ENCODE results near the gene NFU1.

NFU1 gene

GRCh38 chr2:69436938-69437750 lies at the start of gene NFU1:
TSS of gene NFU1 (minus strand) at chr2:69437435. CDS start at chr2:69437422, 13 bp downstream.
- peaks cover 17% of the 10 kb centered on the region for H3K4me1 Mint-ChIP-seq (ENCODE audit: low read depth)
- H3K4me3 Mint-ChIP-seq = peak within 1 kb of the TSS; percentile 86
- peaks cover 8% of the 10 kb centered on the region for H3K9me3 Mint-ChIP-seq
- peaks cover 3% of the 10 kb centered on the region for H3K36me3 Mint-ChIP-seq (ENCODE audit: low read depth)
- H3K27ac Mint-ChIP-seq = peak within 1 kb of the TSS; percentile 91
- H3K27me3 Mint-ChIP-seq (ENCODE audit: low read depth) = no peaks in the 10 kb centered on the region

GRCh38 chr2:69483696-69484095 lies 46.5 kb upstream of the NFU1 start:
- no peaks in the 10 kb centered on the region for H3K9me3 Mint-ChIP-seq
- peaks cover 8% of the 10 kb centered on the region for H3K4me1 Mint-ChIP-seq (ENCODE audit: low read depth)
- peaks cover 39% of the 10 kb centered on the region for H3K36me3 Mint-ChIP-seq (ENCODE audit: low read depth)
- H3K27ac Mint-ChIP-seq = no peak overlapping the region
- no peak overlapping the region for H3K4me3 Mint-ChIP-seq
- no peaks in the 10 kb centered on the region for H3K27me3 Mint-ChIP-seq (ENCODE audit: low read depth)

GRCh38 chr2:69483024-69483423 lies 45.8 kb upstream of the NFU1 start:
- Mint-ChIP-seq H3K36me3 (ENCODE audit: low read depth) (peaks cover 34% of the 10 kb centered on the region), H3K9me3 (no peaks in the 10 kb centered on the region), H3K4me3 (no peak overlapping the region), H3K4me1 (ENCODE audit: low read depth) (peaks cover 8% of the 10 kb centered on the region), H3K27me3 (ENCODE audit: low read depth) (no peaks in the 10 kb centered on the region), H3K27ac (no peak overlapping the region)

- no peaks in the 10 kb centered on the region for H3K9me3 Mint-ChIP-seq
- no peaks in the 10 kb centered on the region for H3K27me3 Mint-ChIP-seq (ENCODE audit: low read depth)
- no peak overlapping the region for H3K4me3 Mint-ChIP-seq
- H3K36me3 Mint-ChIP-seq (ENCODE audit: low read depth) = peaks cover 34% of the 10 kb centered on the region
- H3K27ac Mint-ChIP-seq = no peak overlapping the region
- H3K4me1 Mint-ChIP-seq (ENCODE audit: low read depth) = peaks cover 13% of the 10 kb centered on the region
Measured at GRCh38 chr2:69482471-69482870, 45.2 kb upstream of the NFU1 start.

- Mint-ChIP-seq H3K4me1 (ENCODE audit: low read depth) (peaks cover 22% of the 10 kb centered on the region), H3K4me3 (no peak overlapping the region), H3K27ac (no peak overlapping the region), H3K36me3 (ENCODE audit: low read depth) (peaks cover 32% of the 10 kb centered on the region), H3K9me3 (no peaks in the 10 kb centered on the region), H3K27me3 (ENCODE audit: low read depth) (no peaks in the 10 kb centered on the region)
Measured at GRCh38 chr2:69481421-69481820, 44.2 kb upstream of the NFU1 start.

- no peaks in the 10 kb centered on the region for H3K27me3 Mint-ChIP-seq (ENCODE audit: low read depth)
- H3K4me3 Mint-ChIP-seq = no peak overlapping the region
- H3K9me3 Mint-ChIP-seq = no peaks in the 10 kb centered on the region
- peaks cover 33% of the 10 kb centered on the region for H3K36me3 Mint-ChIP-seq (ENCODE audit: low read depth)
- H3K4me1 Mint-ChIP-seq (ENCODE audit: low read depth) = peaks cover 26% of the 10 kb centered on the region
- H3K27ac Mint-ChIP-seq = peak overlapping the region; percentile 12
Measured at GRCh38 chr2:69477627-69478026, 40.4 kb upstream of the NFU1 start.

- H3K27me3 Mint-ChIP-seq (ENCODE audit: low read depth) = no peaks in the 10 kb centered on the region
- no peak overlapping the region for H3K27ac Mint-ChIP-seq
- peaks cover 31% of the 10 kb centered on the region for H3K36me3 Mint-ChIP-seq (ENCODE audit: low read depth)
- no peaks in the 10 kb centered on the region for H3K9me3 Mint-ChIP-seq
- H3K4me1 Mint-ChIP-seq (ENCODE audit: low read depth) = peaks cover 26% of the 10 kb centered on the region
- H3K4me3 Mint-ChIP-seq = no peak overlapping the region
Measured at GRCh38 chr2:69474688-69475087, 37.5 kb upstream of the NFU1 start.

GRCh38 chr2:69471793-69472192 lies 34.6 kb upstream of the NFU1 start:
- Mint-ChIP-seq H3K36me3 (ENCODE audit: low read depth) (peaks cover 22% of the 10 kb centered on the region), H3K27ac (no peak overlapping the region), H3K4me1 (ENCODE audit: low read depth) (peaks cover 14% of the 10 kb centered on the region), H3K9me3 (no peaks in the 10 kb centered on the region), H3K4me3 (no peak overlapping the region), H3K27me3 (ENCODE audit: low read depth) (no peaks in the 10 kb centered on the region)

GRCh38 chr2:69470911-69471310 lies 33.7 kb upstream of the NFU1 start:
- Mint-ChIP-seq H3K4me1 (ENCODE audit: low read depth) (peaks cover 9% of the 10 kb centered on the region), H3K27me3 (ENCODE audit: low read depth) (no peaks in the 10 kb centered on the region), H3K9me3 (no peaks in the 10 kb centered on the region), H3K4me3 (no peak overlapping the region), H3K27ac (no peak overlapping the region), H3K36me3 (ENCODE audit: low read depth) (peaks cover 25% of the 10 kb centered on the region)

GRCh38 chr2:69469784-69470183 lies 32.5 kb upstream of the NFU1 start:
- peaks cover 28% of the 10 kb centered on the region for H3K36me3 Mint-ChIP-seq (ENCODE audit: low read depth)
- H3K9me3 Mint-ChIP-seq = no peaks in the 10 kb centered on the region

GRCh38 chr2:69469375-69469774 lies 32.1 kb upstream of the NFU1 start:
- H3K27ac Mint-ChIP-seq = no peak overlapping the region
- H3K27me3 Mint-ChIP-seq (ENCODE audit: low read depth) = no peaks in the 10 kb centered on the region
- H3K9me3 Mint-ChIP-seq = no peaks in the 10 kb centered on the region
- H3K4me1 Mint-ChIP-seq (ENCODE audit: low read depth) = peaks cover 2% of the 10 kb centered on the region
- H3K36me3 Mint-ChIP-seq (ENCODE audit: low read depth) = peaks cover 28% of the 10 kb centered on the region
- H3K4me3 Mint-ChIP-seq = no peak overlapping the region

More at GRCh38 chr2:69469784-69470183, 32.5 kb upstream of the NFU1 start:
- no peak overlapping the region for H3K4me3 Mint-ChIP-seq
- peaks cover 2% of the 10 kb centered on the region for H3K4me1 Mint-ChIP-seq (ENCODE audit: low read depth)
- H3K27me3 Mint-ChIP-seq (ENCODE audit: low read depth) = no peaks in the 10 kb centered on the region
- H3K27ac Mint-ChIP-seq = no peak overlapping the region

GRCh38 chr2:69466728-69467127 lies 29.5 kb upstream of the NFU1 start:
- Mint-ChIP-seq H3K27me3 (ENCODE audit: low read depth) (no peaks in the 10 kb centered on the region), H3K27ac (no peak overlapping the region), H3K36me3 (ENCODE audit: low read depth) (peaks cover 31% of the 10 kb centered on the region), H3K4me1 (ENCODE audit: low read depth) (peaks cover 2% of the 10 kb centered on the region), H3K9me3 (no peaks in the 10 kb centered on the region), H3K4me3 (no peak overlapping the region)

- H3K27me3 Mint-ChIP-seq (ENCODE audit: low read depth) = no peaks in the 10 kb centered on the region
- peaks cover 29% of the 10 kb centered on the region for H3K36me3 Mint-ChIP-seq (ENCODE audit: low read depth)
- peaks cover 2% of the 10 kb centered on the region for H3K4me1 Mint-ChIP-seq (ENCODE audit: low read depth)
- H3K27ac Mint-ChIP-seq = no peak overlapping the region
- H3K9me3 Mint-ChIP-seq = no peaks in the 10 kb centered on the region
- no peak overlapping the region for H3K4me3 Mint-ChIP-seq
Measured at GRCh38 chr2:69465513-69466456, 28.6 kb upstream of the NFU1 start.

GRCh38 chr2:69464575-69464974 lies 27.3 kb upstream of the NFU1 start:
- H3K36me3 Mint-ChIP-seq (ENCODE audit: low read depth) = peaks cover 26% of the 10 kb centered on the region
- H3K27me3 Mint-ChIP-seq (ENCODE audit: low read depth) = no peaks in the 10 kb centered on the region
- H3K9me3 Mint-ChIP-seq = no peaks in the 10 kb centered on the region
- no peak overlapping the region for H3K27ac Mint-ChIP-seq
- H3K4me1 Mint-ChIP-seq (ENCODE audit: low read depth) = peaks cover 2% of the 10 kb centered on the region
- no peak overlapping the region for H3K4me3 Mint-ChIP-seq

- H3K4me3 Mint-ChIP-seq = no peak overlapping the region
- H3K4me1 Mint-ChIP-seq (ENCODE audit: low read depth) = peaks cover 2% of the 10 kb centered on the region
- H3K27me3 Mint-ChIP-seq (ENCODE audit: low read depth) = no peaks in the 10 kb centered on the region
- no peaks in the 10 kb centered on the region for H3K9me3 Mint-ChIP-seq
- no peak overlapping the region for H3K27ac Mint-ChIP-seq
- H3K36me3 Mint-ChIP-seq (ENCODE audit: low read depth) = peaks cover 26% of the 10 kb centered on the region
Measured at GRCh38 chr2:69462780-69463179, 25.5 kb upstream of the NFU1 start.
